Smooth muscle cell (in vitro differentiated cells): ENCODE results near the gene ELP6. TPM values are rescaled to one million over a fixed set of nuclear protein-coding genes. Genes with fewer than 3 reads are reported as not detected.

Source experiments
- DNase-seq: peaks from one replicate; lab custom pipeline; 2025; ENCODE audit not compliant: unreplicated experiment; lab: John Stamatoyannopoulos, UW
- H2AFZ ChIP-seq: fragments of 200-600 bp; sonication (generic); 2 replicates; pipeline ENCODE4 v1.6.0; 2016; ENCODE audit warnings: antibody characterized with exemption, low read depth, mild to moderate bottlenecking
- H3F3A ChIP-seq: fragments of 200-600 bp; sonication (generic); 2 replicates; pipeline ENCODE4 v1.6.0; 2017; ENCODE audit warnings: antibody characterized with exemption, low read depth
- H3K27ac ChIP-seq: fragments of 200-600 bp; sonication (generic); 2 replicates; pipeline ENCODE4 v1.5.1; 2016; ENCODE audit warnings: low read depth, mild to moderate bottlenecking
- H3K27me3 ChIP-seq: fragments of 200-600 bp; sonication (generic); 2 replicates; pipeline ENCODE4 v1.6.1; 2016; ENCODE audit warnings: low read depth, mild to moderate bottlenecking
- H3K36me3 ChIP-seq: fragments of 200-600 bp; sonication (generic); 2 replicates; pipeline ENCODE4 v1.5.1; 2016; ENCODE audit warnings: low read depth
- H3K4me1 ChIP-seq: fragments of 200-600 bp; sonication (generic); 2 replicates; pipeline ENCODE4 v1.5.1; 2016; ENCODE audit warnings: low read depth
- H3K4me2 ChIP-seq: fragments of 200-600 bp; sonication (generic); 2 replicates; pipeline ENCODE4 v1.6.0; 2016; ENCODE audit warnings: mild to moderate bottlenecking
- H3K4me3 ChIP-seq: fragments of 200-600 bp; sonication (generic); 2 replicates; pipeline ENCODE4 v1.5.1; 2016; ENCODE audit warnings: mild to moderate bottlenecking
- H3K79me2 ChIP-seq: fragments of 200-600 bp; sonication (generic); 2 replicates; pipeline ENCODE4 v1.6.0; 2016; ENCODE audit warnings: low read depth, mild to moderate bottlenecking
- H3K9ac ChIP-seq: fragments of 200-600 bp; sonication (generic); 2 replicates; pipeline ENCODE4 v1.6.0; 2016; ENCODE audit warnings: low read depth
- H3K9me3 ChIP-seq: fragments of 200-600 bp; sonication (generic); replicated peaks from 2 replicates; pipeline ENCODE4 v1.5.1; 2016; ENCODE audit warnings: low read depth
- H4K20me1 ChIP-seq: fragments of 200-600 bp; sonication (generic); 2 replicates; pipeline ENCODE4 v1.6.0; 2016; ENCODE audit warnings: low read depth
- CTCF ChIP-seq: fragments of 200-600 bp; sonication (generic); IDR thresholded peaks from 2 replicates; pipeline ENCODE4 v1.5.1; 2017; ENCODE audit warnings: borderline replicate concordance, mild to moderate bottlenecking, antibody characterized with exemption; ENCODE audit not compliant: insufficient read depth, poor library complexity, severe bottlenecking
- WGBS: methylation state at CpG from one replicate; pipeline ENCODE4 v1.1.7; 2016; ENCODE audit warnings: low lambda C conversion rate; 5-methylcytosine and 5-hydroxymethylcytosine counted together
- polyA plus RNA-seq: library from polyadenylated mRNA; unstranded; fragments of >200 nt; fragmentation: Nextera tagmentation; extraction: Ambion mirVana; gene quantifications from 2 replicates; pipeline ENCODE4 v1.2.1, GENCODE V29; 2016
- small RNA-seq: library from RNA; depleted of rRNA; stranded (forward); fragments of <200 nt; gene quantifications from one replicate; pipeline ENCODE3, GENCODE V24; 2014
- total RNA-seq: library from RNA; depleted of rRNA; stranded (reverse); fragments of >200 nt; gene quantifications from 2 replicates; pipeline ENCODE4 v1.2.3, GENCODE V29; 2014

Gene ELP6
- total and polyA plus RNA-seq, 2 experiments from 2014 or later, result 25.5 to 41.5 TPM

- Histone ChIP-seq H3K27ac (no peak overlapping the region), H3K4me3 (no peak overlapping the region), H3K4me1 (no peaks in the 10 kb centered on the region), H2AFZ (no peak overlapping the region), H3F3A (no peaks in the 10 kb centered on the region), H3K9ac (no peak overlapping the region), H3K79me2 (peaks cover 38% of the 10 kb centered on the region), H4K20me1 (peaks cover 33% of the 10 kb centered on the region), H3K36me3 (no peaks in the 10 kb centered on the region), H3K9me3 (no peaks in the 10 kb centered on the region), H3K4me2 (no peak overlapping the region), H3K27me3 (no peaks in the 10 kb centered on the region)
- TF ChIP-seq CTCF, result no peak
- 76% methylated on average over 3 of the region's 3 CpGs for WGBS
- DNase-seq, result no peak
Observed at GRCh38 chr3:47455806-47456452, 57.6 kb downstream of the ELP6 start.

- H3K9ac ChIP-seq, result no peak overlapping the region
- no peaks in the 10 kb centered on the region for H3K9me3 ChIP-seq
- peaks cover 39% of the 10 kb centered on the region for H3K79me2 ChIP-seq
- no peaks in the 10 kb centered on the region for H3F3A ChIP-seq
- no peaks in the 10 kb centered on the region for H3K4me1 ChIP-seq
- H2AFZ ChIP-seq, result no peak overlapping the region
- peaks cover 33% of the 10 kb centered on the region for H4K20me1 ChIP-seq
- 70% methylated on average over 4 of the region's 4 CpGs for WGBS
- no peak for DNase-seq
- no peaks in the 10 kb centered on the region for H3K36me3 ChIP-seq
- H3K4me3 ChIP-seq, result no peak overlapping the region
- H3K27me3 ChIP-seq, result no peaks in the 10 kb centered on the region
- no peak overlapping the region for H3K4me2 ChIP-seq
- TF ChIP-seq CTCF, result no peak
- H3K27ac ChIP-seq, result no peak overlapping the region
Observed at GRCh38 chr3:47452453-47453215, 60.9 kb downstream of the ELP6 start.

Small RNA genes within 50 kb of the gene (small RNA-seq; reads per million reads assigned to genes)
- gene AC099778.2, result not detected
- gene RN7SL870P, result not detected

Other genes with a start within 250 kb of the ELP6 start
- gene KIF9, start 230.9 kb downstream of the ELP6 start, total RNA-seq, result 2.2 and 5.0 TPM in 2 replicates
- 6.5 and 10.9 TPM in 2 replicates for gene KIF9, start 230.9 kb downstream of the ELP6 start, polyA plus RNA-seq
- gene KLHL18, start 230.8 kb downstream of the ELP6 start, total RNA-seq, result 17.8 and 18.4 TPM in 2 replicates
- gene KLHL18, start 230.8 kb downstream of the ELP6 start, polyA plus RNA-seq, result 17.6 and 25.8 TPM in 2 replicates
- 4.8 and 7.2 TPM in 2 replicates for gene PTPN23, start 132.7 kb downstream of the ELP6 start, total RNA-seq
- 17.1 and 22.1 TPM in 2 replicates for gene PTPN23, start 132.7 kb downstream of the ELP6 start, polyA plus RNA-seq
- 22.3 and 29.2 TPM in 2 replicates for gene SCAP, start 37.8 kb downstream of the ELP6 start, total RNA-seq
- gene SCAP, start 37.8 kb downstream of the ELP6 start, polyA plus RNA-seq, result 31.0 and 41.5 TPM in 2 replicates
- gene CSPG5, start 65.2 kb upstream of the ELP6 start, total RNA-seq, result 0.85 and 1.3 TPM in 2 replicates
- gene CSPG5, start 65.2 kb upstream of the ELP6 start, polyA plus RNA-seq, result 0.17 and 0.35 TPM in 2 replicates